Vagina (tissue), 2 donors: ENCODE results near the gene AK3.

Experiments
- CTCF ChIP-seq, 3 experiments: fragments of 450-650 bp in 2 of 3; fragments of 200-600 bp in 1 of 3; sonication (generic) in 1 of 3; IDR thresholded peaks; one replicate each; pipeline ENCODE4 v1.5.1; 2017 to 2019; ENCODE audit warnings: antibody characterized with exemption in 3 of 3, mild to moderate bottlenecking in 2 of 3, moderate library complexity in 2 of 3
- POLR2A ChIP-seq, 2 donors: fragments of 450-650 bp; IDR thresholded peaks; one replicate each; pipeline ENCODE4 v1.6.1; 2017; ENCODE audit warnings: antibody characterized with exemption in 2 of 2, mild to moderate bottlenecking in 2 of 2, moderate library complexity in 2 of 2
- POLR2AphosphoS5 ChIP-seq, 2 donors: sonication (generic); formaldehyde crosslinking; IDR thresholded peaks; one replicate each; pipeline ENCODE4 v1.9.0; 2017; ENCODE audit warnings: antibody characterized with exemption in 2 of 2, mild to moderate bottlenecking in 2 of 2, low read depth in 1 of 2; ENCODE audit not compliant: insufficient read depth in 1 of 2

- TF ChIP-seq POLR2AphosphoS5 (IDR thresholded peaks at IDR 0.05; ENCODE audit: insufficient read depth in 1 of 2, low read depth in 1 of 2) (no peak), POLR2A (IDR thresholded peaks at IDR 0.05) (no peak), CTCF (IDR thresholded peaks at IDR 0.05) (no peak)
Measured at GRCh38 chr9:4665357-4665756, 75.6 kb downstream of the AK3 start.
